ENCODE data around the gene MUC6. TPM values are rescaled to one million over a fixed set of nuclear protein-coding genes. Genes with fewer than 3 reads are reported as not detected.
"Not testable (repeated sequence)": the region's sequence is repeated elsewhere in the genome, so short reads cannot be mapped to it uniquely, and the experiment has no call there.

The MUC6 gene
- total RNA-seq, 1 donor from 2014 or later, result not detected

DNA sequence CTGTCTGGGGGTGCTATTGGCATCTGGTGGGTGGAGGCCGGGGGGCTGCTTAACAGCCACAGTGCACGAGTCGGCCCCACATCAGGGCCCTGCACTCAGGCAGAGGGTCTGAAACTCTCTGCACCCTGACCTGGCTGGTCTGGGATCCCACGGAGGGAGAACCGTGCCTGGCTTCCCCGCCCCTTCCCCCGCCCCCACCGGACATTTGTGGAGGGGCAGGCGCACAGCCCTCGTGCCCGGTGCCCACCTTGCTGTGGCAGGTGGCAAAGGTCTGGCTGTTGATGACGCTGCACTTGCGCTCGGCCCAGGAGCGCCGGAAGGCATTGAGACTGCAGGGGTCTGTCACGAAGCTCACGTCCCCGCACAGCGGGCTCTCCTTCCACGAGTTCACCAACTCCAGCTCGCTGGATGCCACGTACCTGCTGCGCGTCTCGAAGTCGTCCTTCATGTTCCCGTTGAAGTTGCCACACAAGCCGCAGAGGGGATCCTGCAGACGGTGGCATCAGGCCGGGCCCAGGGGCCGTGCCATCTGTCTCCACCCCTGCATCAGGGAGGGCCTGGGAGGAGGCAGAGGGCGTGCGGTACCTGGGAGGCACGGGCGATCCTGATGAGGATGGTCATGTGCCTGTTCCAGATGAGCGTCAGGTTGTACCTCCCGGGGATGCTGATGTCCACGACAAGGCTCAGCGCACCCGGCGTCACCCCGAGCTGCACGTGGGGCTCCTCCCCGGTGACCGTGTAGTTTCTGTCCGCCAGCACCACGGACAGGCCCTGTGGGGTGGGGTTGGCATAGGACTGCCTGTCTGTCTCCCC, 11.7 kb downstream of the MUC6 start:
- intact Hi-C loops (cut with micrococcal nuclease), result no loop called here

DNA sequence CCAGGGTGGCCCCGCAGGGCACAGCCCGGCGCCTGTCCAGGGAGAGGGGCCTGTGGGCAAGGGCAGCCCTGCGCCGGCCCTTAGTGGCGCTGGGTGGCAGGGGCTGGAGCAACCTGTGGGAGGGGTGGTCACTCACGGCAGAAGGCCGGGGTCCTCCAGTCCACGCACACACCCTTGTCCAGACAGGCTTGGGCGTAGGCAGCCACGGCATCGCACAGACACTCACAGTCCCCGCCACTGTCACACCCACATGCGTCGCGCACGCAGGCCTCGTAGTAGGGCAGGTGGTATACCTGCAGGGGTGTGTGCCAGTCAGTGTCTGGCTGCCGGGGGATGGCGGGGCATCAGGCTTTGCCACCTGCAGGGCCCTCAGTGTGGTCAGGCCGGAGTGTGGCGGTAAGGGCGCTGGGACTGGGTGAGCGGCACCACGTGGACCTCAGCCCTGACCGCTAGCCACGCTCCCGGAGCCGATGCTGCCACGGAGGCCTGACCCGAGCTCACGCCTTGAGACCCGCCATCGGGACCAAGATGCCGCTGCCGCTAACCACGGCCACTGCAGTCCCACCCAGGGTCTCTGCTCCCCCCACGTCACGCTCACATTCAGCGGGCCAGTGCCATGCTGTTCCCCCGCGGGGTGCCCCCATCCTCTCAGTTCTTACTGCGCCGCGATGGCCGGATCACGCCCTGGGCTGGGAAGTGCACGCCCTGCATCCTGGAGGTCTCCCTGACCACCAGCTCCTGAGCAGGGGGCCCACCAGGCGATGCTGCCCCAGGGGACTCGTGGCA, 12.5 kb downstream of the MUC6 start:
- intact Hi-C loops (cut with micrococcal nuclease), result no loop called here

DNA sequence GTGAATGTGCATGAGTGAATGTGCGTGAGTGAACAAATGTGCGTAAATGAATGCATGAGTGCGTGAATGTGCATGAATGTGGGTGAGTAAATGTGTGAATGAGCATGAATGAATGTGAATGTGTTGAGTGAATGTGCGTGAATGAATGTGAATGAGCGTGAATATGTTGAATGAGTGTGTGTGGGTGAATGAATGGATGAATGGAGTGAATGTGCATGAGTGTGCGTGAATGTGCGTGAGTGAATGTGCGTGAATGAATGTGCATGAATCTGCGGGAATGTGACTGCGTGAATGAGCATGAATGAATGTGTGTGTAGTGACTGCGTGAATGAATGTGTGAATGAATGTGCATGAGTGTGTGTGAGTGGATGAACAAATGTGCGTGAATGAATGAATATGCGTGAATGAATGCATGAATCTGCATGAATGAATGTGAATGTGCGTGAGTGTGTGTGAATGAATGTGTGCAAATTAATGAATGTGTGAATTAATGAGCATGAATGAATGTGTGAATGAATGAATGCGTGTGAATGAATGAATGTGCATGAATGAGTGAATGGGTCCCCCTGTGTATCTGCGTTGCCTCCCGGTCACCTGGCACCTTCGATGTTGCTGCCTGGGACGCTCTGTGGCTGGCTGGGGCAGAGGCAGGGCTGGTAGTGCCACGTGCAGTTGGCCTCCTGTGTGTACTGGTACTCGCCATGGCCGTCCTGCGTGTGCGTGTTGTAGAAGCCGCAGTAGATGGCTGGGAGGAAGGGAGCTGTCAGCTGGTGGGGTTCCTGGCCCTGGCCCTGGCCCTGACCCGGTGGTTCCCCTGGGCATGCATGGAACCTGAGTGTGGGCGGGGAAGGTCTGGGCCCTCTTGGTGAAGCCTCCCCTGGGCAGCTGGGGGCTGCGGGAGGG, 13.4 kb downstream of the MUC6 start:
- intact Hi-C loops (cut with micrococcal nuclease), result no loop called here

DNA sequence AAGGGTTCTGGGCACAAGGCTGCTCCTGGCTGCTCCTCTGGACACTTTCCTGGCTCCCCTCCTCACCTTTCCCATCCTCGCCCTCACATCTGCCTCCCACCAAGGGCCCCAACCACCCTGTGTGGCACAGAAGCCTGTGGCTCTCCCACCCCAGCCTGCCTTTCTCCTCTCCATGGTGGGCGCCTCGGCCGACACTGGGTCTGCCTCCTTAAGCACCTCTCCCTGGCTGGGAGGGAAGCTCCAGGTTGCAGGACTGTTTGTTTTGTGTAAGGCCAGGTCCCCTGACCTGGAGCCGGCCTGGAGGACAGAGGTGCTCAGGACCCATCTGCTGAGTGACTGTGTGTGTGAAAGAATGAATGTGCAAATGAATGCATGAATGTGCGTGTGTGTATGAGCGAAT, 14.1 kb downstream of the MUC6 start:
- intact Hi-C loops (cut with micrococcal nuclease), result no loop called here

DNA sequence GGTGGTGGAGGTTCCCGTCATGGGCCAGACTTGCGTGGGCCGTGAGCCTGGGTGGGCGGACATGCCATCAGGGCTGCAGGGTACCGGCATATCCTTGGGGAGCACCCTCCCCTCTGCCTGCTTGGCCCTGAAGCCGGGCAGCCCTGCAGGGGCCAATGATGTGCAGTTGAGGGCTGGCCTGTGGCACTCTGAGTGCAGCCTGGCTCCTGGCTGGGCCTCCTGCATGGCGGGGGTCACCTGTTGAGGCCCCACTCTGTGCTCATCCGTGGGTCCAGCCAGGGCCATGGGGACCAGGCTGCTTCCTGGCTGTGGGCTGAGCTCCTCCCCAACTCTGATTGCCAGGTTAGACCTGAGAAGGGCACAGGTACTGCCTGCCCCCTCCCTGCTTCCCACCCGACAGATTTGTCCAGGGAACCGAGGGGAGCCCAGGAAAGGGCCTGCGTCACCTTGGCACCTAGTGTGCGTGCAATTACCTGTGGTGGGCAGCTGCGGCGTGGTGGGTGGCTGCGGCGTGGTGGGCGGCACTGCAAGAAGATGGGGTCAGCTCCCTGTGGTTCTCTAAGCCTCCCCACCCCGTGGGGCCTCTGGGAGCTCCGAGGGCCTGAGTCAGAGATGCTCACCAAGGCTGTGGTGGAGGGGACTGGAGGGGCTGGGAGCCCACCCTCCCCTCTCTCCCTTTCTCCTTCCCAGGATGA, 16.2 kb downstream of the MUC6 start:
- intact Hi-C loops (cut with micrococcal nuclease), result no loop called here

DNA sequence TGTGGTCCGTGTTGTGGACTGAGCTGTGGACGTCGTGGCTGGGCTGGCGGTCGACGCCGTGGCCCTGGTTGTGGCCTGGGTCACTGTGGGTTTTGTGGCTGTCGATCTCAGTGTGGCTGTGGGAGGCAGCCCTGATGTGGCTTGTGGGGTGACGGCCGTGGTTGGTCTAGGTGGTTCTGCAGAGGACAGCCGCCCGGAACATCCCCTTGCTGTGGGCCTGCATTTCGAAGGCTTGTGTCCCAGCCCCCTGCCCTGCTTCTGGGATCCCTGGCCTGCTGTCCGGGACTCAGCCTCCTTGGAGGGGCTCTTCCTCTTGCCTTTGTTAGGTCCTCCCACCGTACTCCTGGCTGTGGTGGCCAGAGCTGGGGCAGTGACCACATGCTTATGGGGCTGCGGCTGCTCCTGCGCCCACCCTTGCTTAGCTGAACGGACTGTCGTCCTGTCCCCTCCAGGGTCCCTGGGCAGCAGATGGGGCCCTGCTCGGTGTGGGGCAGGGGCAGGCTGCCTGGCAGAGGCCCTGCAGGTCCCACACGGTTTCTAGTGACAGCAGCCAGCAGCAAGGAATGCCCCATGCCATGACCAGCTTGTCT, 17.1 kb downstream of the MUC6 start:
- intact Hi-C loops (cut with micrococcal nuclease), result no loop called here

DNA sequence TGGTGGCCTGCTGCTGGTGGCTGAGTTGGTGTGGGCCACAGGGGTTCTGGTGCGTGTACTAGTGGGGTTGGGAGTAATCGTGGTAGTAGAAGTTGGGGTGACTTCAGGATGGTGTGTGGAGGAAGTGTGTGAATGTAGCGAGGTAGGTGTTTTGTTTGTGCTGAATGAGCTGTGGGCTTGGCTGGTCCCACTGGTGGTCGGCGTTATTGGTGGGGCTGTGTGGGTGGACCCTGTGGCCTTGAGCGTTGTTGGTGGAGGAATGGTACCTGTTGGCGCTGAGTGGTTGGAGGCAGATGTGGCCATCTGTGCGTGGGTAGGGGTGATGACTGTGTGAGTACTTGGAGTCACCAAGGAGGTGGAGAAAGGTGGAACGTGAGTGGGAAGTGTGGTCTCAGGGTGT, 18.4 kb downstream of the MUC6 start:
- intact Hi-C loops (cut with micrococcal nuclease), result no loop called here

DNA sequence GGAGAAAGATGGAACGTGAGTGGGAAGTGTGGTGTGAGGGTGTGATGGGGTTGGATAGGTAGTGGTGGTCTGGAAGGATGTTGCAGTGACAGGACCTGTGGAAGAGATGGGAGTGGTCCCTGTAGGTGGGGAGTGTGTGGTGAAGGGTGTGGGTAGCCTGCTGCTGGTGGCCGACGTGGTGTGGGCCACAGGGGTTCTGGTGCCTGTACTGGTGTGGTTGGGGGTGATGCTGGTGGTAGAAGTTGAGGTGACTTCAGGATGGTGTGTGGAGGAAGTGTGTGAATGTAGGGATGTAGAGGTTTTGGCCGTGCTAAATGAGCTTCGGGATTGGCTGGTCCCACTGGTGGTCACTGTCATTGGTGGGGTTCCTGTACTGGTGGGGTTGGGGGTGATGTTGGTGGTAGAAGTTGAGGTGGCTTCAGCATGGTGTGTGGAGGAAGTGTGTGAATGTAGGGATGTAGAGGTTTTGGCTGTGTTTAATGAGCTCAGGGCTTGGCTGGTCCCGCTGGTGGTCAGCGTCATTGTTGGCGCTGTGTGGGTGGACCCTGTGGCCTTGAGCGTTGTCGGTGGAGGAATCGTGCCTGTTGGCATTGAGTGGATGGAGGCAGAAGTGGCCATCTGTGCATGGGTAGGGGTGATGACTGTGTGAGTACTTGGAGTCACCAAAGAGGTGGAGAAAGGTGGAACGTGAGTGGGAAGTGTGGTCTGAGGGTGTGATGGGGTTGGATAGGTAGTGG, 19.1 kb downstream of the MUC6 start:
- intact Hi-C loops (cut with micrococcal nuclease), result no loop called here

DNA sequence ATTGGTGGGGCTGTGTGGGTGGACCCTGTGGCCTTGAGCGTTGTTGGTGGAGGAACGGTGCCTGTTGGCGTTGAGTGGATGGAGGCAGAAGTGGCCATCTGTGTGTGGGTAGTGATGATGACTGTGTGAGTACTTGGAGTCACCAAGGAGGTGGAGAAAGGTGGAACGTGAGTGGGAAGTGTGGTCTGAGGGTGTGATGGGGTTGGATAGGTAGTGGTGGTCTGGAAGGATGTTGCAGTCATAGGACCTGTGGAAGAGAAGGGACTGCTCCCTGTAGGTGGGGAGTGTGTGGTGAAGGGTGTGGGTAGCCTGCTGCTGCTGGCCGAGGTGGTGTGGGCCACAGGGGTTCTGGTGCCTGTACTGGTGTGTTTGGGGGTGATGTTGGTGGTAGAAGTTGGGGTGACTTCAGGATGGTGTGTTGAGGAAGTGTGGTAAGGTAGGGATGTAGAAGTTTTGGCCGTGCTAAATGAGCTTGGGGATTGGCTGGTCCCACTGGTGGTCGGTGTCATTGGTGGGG, 19.9 kb downstream of the MUC6 start:
- intact Hi-C loops (cut with micrococcal nuclease), result not testable (repeated sequence)

DNA sequence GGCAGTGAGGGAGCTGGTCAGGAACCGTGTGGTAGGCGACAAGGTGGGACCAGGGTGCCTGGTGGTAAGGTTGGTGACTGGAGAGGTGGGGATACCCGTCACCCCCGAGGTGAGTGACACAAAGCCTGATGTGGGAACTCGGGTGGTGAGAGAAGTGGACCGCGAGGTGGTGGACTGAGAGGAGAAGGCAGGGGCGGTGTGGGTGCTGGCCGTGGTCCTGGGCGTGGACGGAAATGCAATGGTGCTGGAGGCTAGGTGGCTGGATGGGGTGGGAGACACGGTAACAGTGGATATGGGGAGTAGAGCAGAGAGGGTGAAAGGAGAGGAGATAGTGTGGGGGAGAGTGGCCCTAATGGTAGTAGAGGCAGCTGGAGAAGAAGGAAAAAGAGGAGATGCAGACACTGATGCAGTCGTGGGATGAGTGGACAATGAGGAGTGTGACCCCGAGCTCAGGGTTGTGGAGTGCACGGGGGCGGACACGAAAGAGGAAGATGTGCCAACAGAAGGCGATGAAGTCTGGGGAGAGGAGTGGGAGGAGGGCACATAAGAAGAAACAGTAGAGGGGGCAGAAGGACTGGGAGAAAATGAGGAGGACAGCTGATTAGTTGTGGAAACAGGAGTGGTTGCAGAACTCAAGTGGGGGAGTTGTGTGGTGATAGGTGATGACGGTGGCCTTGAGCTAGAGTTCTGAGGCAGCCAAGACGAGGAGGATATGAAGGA, 20.5 kb downstream of the MUC6 start:
- intact Hi-C loops (cut with micrococcal nuclease), result no loop called here

DNA sequence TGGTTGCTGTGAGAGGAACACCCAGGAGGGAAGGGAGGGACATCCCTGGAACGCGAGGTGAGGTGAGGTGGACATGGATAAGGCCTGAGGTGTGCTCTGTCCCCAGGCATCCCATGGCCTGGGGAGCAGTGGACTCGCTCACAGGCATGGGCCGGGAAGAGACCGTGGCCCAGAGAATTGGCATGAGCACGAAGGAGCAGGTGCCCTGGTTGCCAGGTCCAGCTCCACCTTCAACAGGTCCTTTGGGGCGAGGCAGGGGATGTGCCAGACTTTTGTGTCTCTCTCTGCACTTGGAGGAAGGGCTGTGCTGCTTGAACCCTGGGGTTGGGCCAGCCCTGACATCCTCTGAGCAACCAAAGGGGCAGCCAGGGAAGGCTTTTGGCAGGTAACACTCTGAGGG, 21.5 kb downstream of the MUC6 start:
- intact Hi-C loops (cut with micrococcal nuclease), result no loop called here

DNA sequence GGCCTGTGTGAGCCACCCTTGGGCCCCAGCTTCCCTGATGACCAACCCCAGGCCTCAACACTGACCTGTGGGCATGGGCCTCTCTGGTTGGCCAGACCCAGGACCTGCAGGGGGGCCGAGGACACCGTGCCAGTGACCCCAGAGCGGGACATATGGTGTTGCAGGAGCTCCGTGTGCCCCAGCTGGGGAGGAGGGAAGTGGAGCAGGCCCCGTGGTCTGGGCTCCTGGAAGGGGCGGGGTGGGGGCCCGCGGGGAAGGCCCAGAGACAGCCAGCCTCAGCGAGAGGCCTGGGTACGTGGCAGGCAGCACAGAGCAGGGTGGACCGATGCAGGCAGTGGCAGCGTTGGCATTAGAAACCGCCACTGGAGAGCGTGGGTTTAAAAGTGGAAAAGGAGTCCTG, 22.2 kb downstream of the MUC6 start:
- intact Hi-C loops (cut with micrococcal nuclease), result no loop called here

DNA sequence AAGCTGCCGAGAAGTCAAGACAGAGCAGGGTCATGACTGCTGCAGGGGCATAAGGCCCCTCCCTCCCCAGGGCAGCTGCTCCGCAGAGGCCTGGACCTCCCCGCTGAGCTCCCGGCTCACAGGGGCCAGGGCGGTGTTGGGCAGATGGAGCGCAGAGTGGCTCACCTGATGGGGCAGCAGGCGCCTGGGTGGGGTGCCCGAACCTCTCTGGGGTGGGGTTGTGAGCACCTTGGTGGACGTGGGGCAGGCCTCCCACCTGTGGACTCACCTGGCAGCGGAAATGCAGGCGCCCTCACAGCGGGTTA, 22.9 kb downstream of the MUC6 start:
- intact Hi-C loops (cut with micrococcal nuclease), result no loop called here

DNA sequence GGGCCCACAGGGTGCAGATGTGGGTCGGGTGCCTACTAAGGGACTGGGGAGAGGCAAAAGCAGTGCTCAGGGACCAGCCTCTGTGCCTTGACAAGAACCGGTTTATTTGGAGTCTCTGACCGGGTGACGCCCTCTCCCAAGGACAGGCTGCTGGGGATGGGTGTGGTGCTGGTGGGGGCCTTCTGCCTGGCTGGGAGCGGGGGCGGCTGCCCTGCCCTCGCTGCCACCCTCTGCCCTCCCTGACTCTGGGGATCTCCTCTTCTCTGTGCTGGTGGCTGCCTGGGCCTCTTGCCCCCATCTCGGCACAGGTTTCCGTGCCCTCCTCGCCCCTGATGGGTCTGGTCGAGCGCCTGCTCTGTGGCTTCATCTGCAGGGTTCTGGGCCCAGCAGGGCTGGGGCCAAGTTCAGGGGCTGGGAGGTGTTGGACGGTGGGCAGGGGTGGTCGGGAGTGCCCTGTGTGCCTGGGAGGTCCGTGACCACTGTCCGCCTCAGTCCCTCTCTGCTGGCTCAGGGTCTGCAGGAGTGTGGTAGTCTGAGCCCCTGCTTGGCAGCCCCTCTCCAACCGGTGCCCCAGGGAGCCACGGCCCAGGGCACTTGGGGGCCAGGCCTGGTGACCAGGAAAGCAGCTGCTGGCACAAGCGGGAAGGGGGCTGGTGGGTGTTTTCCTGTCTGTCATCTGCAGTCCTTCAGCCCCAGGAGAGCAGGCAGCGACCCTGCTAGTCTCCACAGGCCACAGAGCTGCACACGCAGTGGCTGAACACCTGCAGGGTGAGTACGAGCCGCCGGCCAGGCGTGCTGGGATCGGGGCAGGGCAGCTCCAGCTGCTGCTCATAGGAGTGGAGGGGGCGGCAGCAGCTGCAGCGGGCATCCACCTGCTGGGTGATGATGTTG, 23.5 kb downstream of the MUC6 start:
- intact Hi-C loops (cut with micrococcal nuclease), result no loop called here

DNA sequence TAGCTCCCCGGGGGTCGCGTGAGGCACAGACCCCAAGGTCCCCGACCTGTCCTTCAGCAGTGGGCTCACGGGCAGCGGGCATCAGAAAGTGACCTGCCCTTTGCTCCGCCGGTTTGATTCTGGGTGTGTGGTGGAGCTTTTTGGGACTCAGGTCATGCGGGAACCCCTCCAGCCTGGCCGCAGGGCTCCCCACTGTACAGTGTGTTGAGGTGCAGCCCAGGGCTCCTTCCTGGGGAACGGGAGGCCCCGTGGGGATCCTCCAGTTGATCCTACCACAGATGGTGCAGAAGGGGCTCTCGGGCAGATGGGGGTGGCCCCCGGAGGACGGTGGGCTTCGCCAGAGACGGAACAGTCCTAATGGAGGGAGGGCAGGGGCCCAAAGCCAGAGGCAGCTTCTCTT, 24.2 kb downstream of the MUC6 start:
- intact Hi-C loops (cut with micrococcal nuclease), result no loop called here

DNA sequence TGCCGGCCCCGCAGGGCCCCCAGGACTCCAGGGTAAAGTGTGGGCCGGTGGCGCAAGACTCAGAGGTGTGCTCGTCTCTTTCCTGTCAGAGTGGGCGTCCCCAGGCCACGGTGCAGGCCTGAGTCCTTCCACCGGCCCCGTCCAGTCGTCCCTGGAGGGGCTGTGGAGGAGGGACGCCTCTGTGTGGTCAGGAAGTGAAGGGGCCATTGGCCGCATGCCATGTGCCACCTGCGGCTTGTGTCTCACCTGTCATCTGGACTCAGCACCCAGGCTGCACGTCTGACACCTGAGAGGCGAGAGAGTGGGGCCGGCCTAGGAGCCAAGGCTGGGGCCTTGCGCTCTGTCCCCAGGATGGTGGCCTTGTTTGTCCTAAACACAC, 25.2 kb downstream of the MUC6 start:
- intact Hi-C loops (cut with micrococcal nuclease), result no loop called here

DNA sequence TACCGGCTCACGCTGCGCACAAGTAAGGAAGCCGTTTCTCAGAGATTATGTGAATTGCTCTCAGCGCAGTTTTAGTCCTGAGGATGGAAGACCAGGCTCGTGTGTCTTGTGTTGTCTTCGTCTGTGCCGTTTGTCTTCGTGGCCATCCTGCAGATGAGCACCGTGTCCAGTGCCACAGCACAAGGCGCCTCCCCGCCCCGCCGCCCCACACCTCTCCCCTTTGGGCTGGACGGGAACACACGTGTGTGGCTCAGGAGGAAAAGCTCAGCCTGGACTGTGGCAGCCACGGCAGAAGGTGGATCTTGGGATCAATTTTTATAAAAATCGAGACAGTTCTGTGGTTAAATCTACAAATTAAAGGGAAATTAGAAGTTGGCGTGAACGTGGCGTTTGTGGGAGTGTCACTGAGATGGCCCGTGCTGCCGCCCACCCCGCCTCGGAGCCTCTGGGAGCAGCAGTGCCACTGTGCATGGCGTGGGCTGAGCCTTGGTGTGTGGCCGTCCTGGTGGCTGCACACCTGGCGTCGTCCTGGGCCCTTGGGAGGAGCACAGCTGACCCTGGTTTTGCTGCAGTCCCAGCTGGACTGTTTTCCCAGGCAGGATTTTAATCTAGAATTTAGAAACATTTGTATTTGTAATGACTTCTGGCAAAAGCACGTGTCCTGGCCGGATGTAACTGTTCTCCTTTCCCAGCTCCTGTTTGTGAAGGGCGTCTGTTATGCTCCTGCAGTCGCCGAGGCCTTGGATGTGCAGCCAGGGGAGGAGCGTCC, 25.8 kb downstream of the MUC6 start:
- intact Hi-C loops (cut with micrococcal nuclease), result no loop called here

DNA sequence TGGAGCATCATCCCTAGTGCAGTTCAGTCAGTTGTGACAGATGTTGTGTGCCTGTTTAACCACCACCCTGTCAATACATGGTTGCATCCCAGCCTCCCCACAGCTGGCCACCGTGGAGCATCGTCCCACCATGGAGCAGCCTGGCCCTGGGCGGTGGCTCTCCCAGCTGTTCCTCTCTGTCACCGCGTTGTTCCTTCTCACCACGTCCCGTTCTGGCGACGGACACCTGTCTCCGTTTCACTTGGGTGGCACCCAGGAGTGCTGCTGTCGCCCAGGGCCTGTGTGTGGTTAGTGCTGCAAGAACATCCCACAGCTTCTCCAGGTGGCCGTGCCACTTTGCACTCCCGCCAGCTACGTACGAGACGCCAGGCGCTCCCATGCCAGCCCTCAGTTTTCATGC, 26.5 kb downstream of the MUC6 start:
- intact Hi-C loops (cut with micrococcal nuclease), result no loop called here
